Measurements from ENCODE around the gene PHLPP1. TPM values are rescaled to one million over a fixed set of nuclear protein-coding genes. Genes with fewer than 3 reads are reported as not detected.
A peak's percentile ranks its signal among the peaks of the same experiment; 100 is the strongest.

The PHLPP1 gene
- total and polyA plus RNA-seq, 9 of the 15 experiments (the other 6 are each of a cell fraction or from before 2014, with no cell fraction given) = 0.56 to 9.0 (median 4.5) TPM

DNA sequence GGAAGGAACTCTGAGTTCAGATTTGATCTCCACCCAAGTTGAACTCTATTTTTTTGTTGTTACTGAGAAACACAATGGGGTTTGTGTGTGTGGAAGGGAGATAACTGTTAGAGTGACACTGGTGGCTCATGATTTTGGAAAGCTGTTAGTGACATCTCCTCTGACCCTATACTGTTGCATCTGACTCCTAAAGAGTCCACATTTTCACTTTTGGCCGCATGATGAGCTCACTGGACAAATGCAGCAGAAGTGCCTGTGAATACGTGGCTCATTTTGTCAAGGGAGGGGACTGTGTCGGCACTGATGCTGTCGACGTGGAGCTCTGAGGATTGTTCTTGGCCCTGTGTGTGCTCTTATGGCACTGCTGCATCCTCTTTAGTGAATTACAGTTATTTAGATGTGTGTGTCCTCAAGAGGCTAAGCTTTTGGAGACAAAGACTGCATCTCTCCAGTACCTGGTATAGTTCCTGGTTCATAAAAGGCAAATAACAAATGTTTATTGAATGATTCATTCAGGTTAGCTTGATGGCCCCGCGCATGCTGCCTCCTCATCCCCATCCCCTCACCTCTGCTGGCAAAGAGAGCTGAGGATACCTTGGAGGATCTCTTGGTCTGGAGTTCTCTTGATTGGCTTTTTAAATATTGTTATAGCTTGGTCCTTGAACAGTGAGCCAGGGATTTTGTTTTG lies 135.4 kb downstream of the PHLPP1 start (continued):
- no peak for TF ChIP-seq TOE1 (IDR thresholded peaks at IDR 0.05; ENCODE audit: borderline replicate concordance)
- no peak for TF ChIP-seq TOE1 (CRISPR knock-in tag; IDR thresholded peaks at IDR 0.05; ENCODE audit: borderline replicate concordance, low read depth)
- TF ChIP-seq PHB (CRISPR knock-in tag; IDR thresholded peaks at IDR 0.05) = no peak
- peak; percentile 48; the same call in 1 of the 2 replicates for TF ChIP-seq NBN (IDR thresholded peaks at IDR 0.05; ENCODE audit: low read depth)
- no peak for TF ChIP-seq ZNF175 (CRISPR knock-in tag; IDR thresholded peaks at IDR 0.05; ENCODE audit: low read depth)
- TF ChIP-seq HDAC6 (IDR thresholded peaks at IDR 0.05; ENCODE audit: low read depth, low read length) = no peak
- peak; percentile 13; the same call in 1 of the 2 replicates for TF ChIP-seq KLF16 (IDR thresholded peaks at IDR 0.05)
- TF ChIP-seq ILF3 (IDR thresholded peaks at IDR 0.05; ENCODE audit: borderline replicate concordance) = no peak
- no peak for TF ChIP-seq YBX1 (IDR thresholded peaks at IDR 0.05)
- no peak for TF ChIP-seq BACH1 (tag; IDR thresholded peaks at IDR 0.05)
- TF ChIP-seq ZNF830 (CRISPR knock-in tag; IDR thresholded peaks at IDR 0.05) = no peak
- no peak for TF ChIP-seq ZNF766 (CRISPR knock-in tag; conservative IDR thresholded peaks at IDR 0.05)
- TF ChIP-seq, protein P1, sequence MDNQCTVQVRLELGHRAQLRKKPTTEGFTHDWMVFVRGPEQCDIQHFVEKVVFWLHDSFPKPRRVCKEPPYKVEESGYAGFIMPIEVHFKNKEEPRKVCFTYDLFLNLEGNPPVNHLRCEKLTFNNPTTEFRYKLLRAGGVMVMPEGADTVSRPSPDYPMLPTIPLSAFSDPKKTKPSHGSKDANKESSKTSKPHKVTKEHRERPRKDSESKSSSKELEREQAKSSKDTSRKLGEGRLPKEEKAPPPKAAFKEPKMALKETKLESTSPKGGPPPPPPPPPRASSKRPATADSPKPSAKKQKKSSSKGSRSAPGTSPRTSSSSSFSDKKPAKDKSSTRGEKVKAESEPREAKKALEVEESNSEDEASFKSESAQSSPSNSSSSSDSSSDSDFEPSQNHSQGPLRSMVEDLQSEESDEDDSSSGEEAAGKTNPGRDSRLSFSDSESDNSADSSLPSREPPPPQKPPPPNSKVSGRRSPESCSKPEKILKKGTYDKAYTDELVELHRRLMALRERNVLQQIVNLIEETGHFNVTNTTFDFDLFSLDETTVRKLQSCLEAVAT (IDR thresholded peaks at IDR 0.05) = no peak
- TF ChIP-seq RCOR1 (IDR thresholded peaks at IDR 0.05; ENCODE audit: borderline replicate concordance in 1 of 2, low read depth in 2 of 2, low read length in 2 of 2) = peak; percentile 72 to 78; a peak in 3 of 4 replicates
- no peak for TF ChIP-seq FIP1L1 (IDR thresholded peaks at IDR 0.05; ENCODE audit: low read depth, low read length, poor library complexity, severe bottlenecking)
- 0 out of 4 replicates have a peak, but pooled peaks of 1 of the 2 experiments have one; percentile 38 for TF ChIP-seq ARNT (IDR thresholded peaks at IDR 0.05)
- TF ChIP-seq HDAC1 (IDR thresholded peaks at IDR 0.05) = peak in 1 of 2 experiments; percentile 81; a peak in 2 of 4 replicates
- no peak for TF ChIP-seq POLR3G (IDR thresholded peaks at IDR 0.05; ENCODE audit: extremely low read depth, insufficient read length, insufficient replicate concordance)
- TF ChIP-seq POU5F1 (IDR thresholded peaks at IDR 0.05; ENCODE audit: borderline replicate concordance, low read depth, low read length, partially characterized antibody) = no peak
- TF ChIP-seq ESRRB (CRISPR knock-in tag; IDR thresholded peaks at IDR 0.05; ENCODE audit: borderline replicate concordance) = no peak
- TF ChIP-seq HDAC2 (IDR thresholded peaks at IDR 0.05) = peak; percentile 35; the same call in 1 of the 2 replicates
- TF ChIP-seq NONO (IDR thresholded peaks at IDR 0.05; ENCODE audit: low read depth in 2 of 2, low read length in 1 of 2) = no peak
- peak; percentile 34; the same call in 1 of the 2 replicates for TF ChIP-seq FOXM1 (IDR thresholded peaks at IDR 0.05; ENCODE audit: low read depth)
- TF ChIP-seq FOXM1 (CRISPR knock-in tag; IDR thresholded peaks at IDR 0.05; ENCODE audit: low read depth) = no peak
- peak; percentile 72 to 74 for TF ChIP-seq KDM1A (IDR thresholded peaks at IDR 0.05)
- TF ChIP-seq, protein P2, sequence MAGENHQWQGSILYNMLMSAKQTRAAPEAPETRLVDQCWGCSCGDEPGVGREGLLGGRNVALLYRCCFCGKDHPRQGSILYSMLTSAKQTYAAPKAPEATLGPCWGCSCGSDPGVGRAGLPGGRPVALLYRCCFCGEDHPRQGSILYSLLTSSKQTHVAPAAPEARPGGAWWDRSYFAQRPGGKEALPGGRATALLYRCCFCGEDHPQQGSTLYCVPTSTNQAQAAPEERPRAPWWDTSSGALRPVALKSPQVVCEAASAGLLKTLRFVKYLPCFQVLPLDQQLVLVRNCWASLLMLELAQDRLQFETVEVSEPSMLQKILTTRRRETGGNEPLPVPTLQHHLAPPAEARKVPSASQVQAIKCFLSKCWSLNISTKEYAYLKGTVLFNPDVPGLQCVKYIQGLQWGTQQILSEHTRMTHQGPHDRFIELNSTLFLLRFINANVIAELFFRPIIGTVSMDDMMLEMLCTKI (IDR thresholded peaks at IDR 0.05; ENCODE audit: partially characterized antibody) = no peak
- no peak for TF ChIP-seq ATF1 (CRISPR knock-in tag; IDR thresholded peaks at IDR 0.05)
- peak; percentile 65 for TF ChIP-seq ATF1 (tag; IDR thresholded peaks at IDR 0.05)
- peak; percentile 81; the same call in 1 of the 2 replicates for TF ChIP-seq CTBP1 (IDR thresholded peaks at IDR 0.05; ENCODE audit: borderline replicate concordance)
- TF ChIP-seq GABPB2 (CRISPR knock-in tag; conservative IDR thresholded peaks at IDR 0.05) = no peak
